K562 (cell line): ENCODE measurements around the gene SAXO2. TPM values are rescaled to one million over a fixed set of nuclear protein-coding genes. Genes with fewer than 3 reads are reported as not detected.
A peak's percentile ranks its signal among the peaks of the same experiment; 100 is the strongest.
"Not testable (repeated sequence)": the region's sequence is repeated elsewhere in the genome, so short reads cannot be mapped to it uniquely, and the experiment has no call there.

Source experiments
- ATAC-seq: fragments of 200-7000 bp; cut with Tn5 transposase; 3 replicates; pipeline ENCODE4 v1.9.1; 2020; ENCODE audit warnings: moderate library complexity
- BruUV-seq: library from RNA; stranded (reverse); fragments of 400-500 nt; replicated peaks from 2 replicates; lab custom pipeline; 2021; lab: Mats Ljungman, UMichigan
- CTCF ChIA-PET: fragments of 300-600 bp; formaldehyde crosslinking; extraction: SDS; loops from one replicate; lab custom pipeline; 2021; ENCODE audit warnings: low intra/inter-chr PET ratio; lab: Yijun Ruan, JAX
- POLR2A ChIA-PET: fragments of 300-600, 350-650 bp; sonication (Branson Sonifier 250); formaldehyde crosslinking; extraction: SDS; loops from one replicate; lab custom pipeline; 2021; ENCODE audit warnings: antibody characterized with exemption, inconsistent platforms; lab: Yijun Ruan, JAX
- DNase-seq, 4 experiments: peaks; one replicate each; pipeline versions ENCODE4 v3.0.0 to v3.0.0-alpha.2; 2011 to 2018; ENCODE audit warnings: low spot score in 3 of 4, mixed read lengths in 3 of 4; ENCODE audit errors: extremely low read depth in 1 of 4
- FAIRE-seq: peaks from 2 replicates; lab custom pipeline; 2011; peaks lifted over from hg19 to GRCh38; lab: Jason Lieb, UNC
- H2AFZ ChIP-seq: 2 replicates; pipeline ENCODE4 v1.6.0; 2011; ENCODE audit warnings: low read depth, low read length, control low read depth, inconsistent platforms
- H3K27ac ChIP-seq: fragments of 200-600 bp; 3 replicates; pipeline ENCODE4 v1.8.0; 2011; ENCODE audit warnings: low read depth, mild to moderate bottlenecking, control low read depth, inconsistent platforms, low read length, moderate library complexity, mixed read lengths; ENCODE audit errors: extremely low read depth
- H3K27me3 ChIP-seq, 2 experiments: fragments of 300-600 bp in 1 of 2; 2 replicates in 1 of 2; 3 replicates in 1 of 2; pipeline versions ENCODE4 v1.6.0 to v1.8.0; 2011; ENCODE audit warnings: inconsistent platforms in 2 of 2, low read length in 2 of 2, mild to moderate bottlenecking in 1 of 2, mixed read lengths in 1 of 2, moderate library complexity in 1 of 2; ENCODE audit not compliant: control insufficient read depth in 2 of 2, insufficient read depth in 2 of 2
- H3K36me3 ChIP-seq: fragments of 300-600 bp; 3 replicates; pipeline ENCODE4 v1.8.0; 2011; ENCODE audit warnings: mild to moderate bottlenecking, low read length, inconsistent platforms; ENCODE audit not compliant: control insufficient read depth, insufficient read depth
- H3K4me1 ChIP-seq, 2 experiments: fragments of 200-600 bp in 1 of 2; replicated peaks in 1 of 2; 2 replicates in 1 of 2; 3 replicates in 1 of 2; pipeline versions ENCODE4 v1.5.1 to v1.8.0; 2011; ENCODE audit warnings: inconsistent platforms in 2 of 2, low read length in 2 of 2, mild to moderate bottlenecking in 1 of 2, mixed read lengths in 1 of 2, moderate library complexity in 1 of 2; ENCODE audit not compliant: control insufficient read depth in 2 of 2, insufficient read depth in 2 of 2
- H3K4me2 ChIP-seq: 2 replicates; pipeline ENCODE4 v1.6.1; 2011; ENCODE audit warnings: low read length, control low read depth, inconsistent platforms, mixed read lengths; ENCODE audit not compliant: insufficient read depth
- H3K4me3 ChIP-seq: fragments of 200-600 bp; sonication (generic), shearing (Covaris generic); 2 replicates; pipeline ENCODE4 v1.5.1; 2016; ENCODE audit warnings: control low read depth, inconsistent platforms
- H3K79me2 ChIP-seq: fragments of 200-600 bp; 3 replicates; pipeline ENCODE4 v1.8.0; 2011; ENCODE audit warnings: low read length, inconsistent platforms; ENCODE audit not compliant: control insufficient read depth, insufficient read depth
- H3K9ac ChIP-seq, 2 experiments: 2 replicates each; pipeline versions ENCODE4 v1.6.0 to v1.6.1; 2011; ENCODE audit warnings: low read depth in 2 of 2, low read length in 2 of 2, control low read depth in 1 of 2, inconsistent platforms in 1 of 2, mild to moderate bottlenecking in 1 of 2, mixed read lengths in 1 of 2; ENCODE audit not compliant: insufficient read depth in 1 of 2
- H3K9me1 ChIP-seq: one replicate; pipeline ENCODE4 v1.6.0; 2011; ENCODE audit warnings: inconsistent platforms, mild to moderate bottlenecking, low read length, moderate library complexity; ENCODE audit not compliant: control insufficient read depth, insufficient read depth
- H3K9me3 ChIP-seq: replicated peaks from 2 replicates; pipeline ENCODE4 v1.5.1; 2011; ENCODE audit warnings: low read depth, low read length, inconsistent platforms; ENCODE audit not compliant: control insufficient read depth, insufficient read depth
- H4K20me1 ChIP-seq: replicated peaks from 2 replicates; pipeline ENCODE4 v1.6.1; 2011; ENCODE audit warnings: low read length, inconsistent platforms, mixed read lengths; ENCODE audit not compliant: control insufficient read depth, insufficient read depth
- RAD21 ChIP-seq, 2 experiments: fragments of 250-450 bp in 1 of 2; fragments of 450-650 bp in 1 of 2; sonication (Bioruptor Pico) in 1 of 2; formaldehyde crosslinking in 1 of 2; IDR thresholded peaks in 1 of 2; conservative IDR thresholded peaks in 1 of 2; 2 replicates each; pipeline versions ENCODE4 v1.4.0 to v1.8.0; 2020 to 2022; ENCODE audit warnings: mild to moderate bottlenecking in 2 of 2, moderate library complexity in 1 of 2
- WGBS: fragments of 100-300 bp; shearing (Covaris generic); methylation state at CpG from one replicate; pipeline ENCODE4 v1.1.6; 2016; ENCODE audit warnings: low coverage, mixed read lengths; ENCODE audit not compliant: insufficient coverage; ENCODE audit errors: missing lambda C conversion rate; 5-methylcytosine and 5-hydroxymethylcytosine counted together
- in situ Hi-C: fragments of 300-500 bp; cut with MboI; formaldehyde crosslinking; loops from 4 replicates; pipeline ENCODE4 v1.15.0; 2018; ENCODE audit warnings: inconsistent platforms, mixed read lengths
- intact Hi-C: fragments of 100-400 bp; cut with micrococcal nuclease; formaldehyde crosslinking; loops from 2 replicates; pipeline ENCODE4 v1.14.2; 2022
- polyA plus RNA-seq, 8 experiments: library from polyadenylated mRNA; depleted of rRNA in 4 of 8; stranded (reverse) in 5 of 8; unstranded in 3 of 8; fragments of >200 nt; fragmentation: Nextera tagmentation in 2 of 8; fragmentation: Illumina TruSeq in 1 of 8; extraction: Ambion mirVana in 2 of 8; extraction: Trizol in 1 of 8; gene quantifications; 2 replicates each; pipeline versions ENCODE4 v1.2.1 to v1.2.3, GENCODE V29; 2011 to 2014; ENCODE audit warnings: inconsistent platforms in 1 of 8, missing spikeins in 1 of 8
- total RNA-seq, 7 experiments: library from RNA; depleted of rRNA in 6 of 7; stranded (reverse); fragments of >200 nt in 6 of 7; fragmentation: Illumina TruSeq in 2 of 7; extraction: Trizol in 2 of 7; gene quantifications; 2 replicates each; pipeline versions ENCODE4 v1.2.1 to v1.2.3, GENCODE V29; 2011 to 2021; ENCODE audit warnings: low replicate concordance in 1 of 7
- TF ChIP-seq, protein P1 (sequence below), 3 experiments: IDR thresholded peaks in 2 of 3; conservative IDR thresholded peaks in 1 of 3; 2 replicates each; pipeline ENCODE4 v1.5.1; 2011 to 2012; ENCODE audit warnings: low read length in 3 of 3, mild to moderate bottlenecking in 3 of 3, control low read depth in 2 of 3, improper control_type of control experiment in 1 of 3, inconsistent platforms in 1 of 3, low read depth in 1 of 3, mixed read lengths in 1 of 3, moderate library complexity in 1 of 3; ENCODE audit not compliant: insufficient read depth in 2 of 3

Gene SAXO2
- total and polyA plus RNA-seq, 9 of the 15 experiments (the other 6 are each of a cell fraction or from before 2014, with no cell fraction given), result 3.1 to 14.2 (median 8.2) TPM

DNA sequence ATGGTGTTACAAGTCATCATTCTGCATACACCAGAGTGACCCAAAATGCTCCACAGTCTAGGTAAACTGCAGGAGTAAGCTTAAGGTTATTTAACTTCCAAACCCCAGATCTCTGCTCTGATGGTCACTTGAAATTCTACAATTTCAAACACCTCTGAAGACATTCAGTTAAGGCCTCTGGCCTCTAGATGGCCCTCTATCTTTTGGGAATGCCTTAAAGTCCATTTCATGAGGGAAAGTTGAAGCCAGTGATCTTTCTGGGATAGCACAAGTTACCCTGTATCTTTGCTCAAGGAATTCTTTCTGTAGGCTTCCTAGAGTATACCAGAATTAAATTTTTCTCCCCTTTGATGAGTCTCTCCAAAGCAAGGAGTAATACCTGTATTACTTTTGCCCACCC lies 18.7 kb downstream of the SAXO2 start:
- H3K27me3 ChIP-seq, H3K4me2 ChIP-seq, H3K9me1 ChIP-seq, H3K4me1 ChIP-seq, H3K4me3 ChIP-seq, intact Hi-C loops, DNase-seq, H4K20me1 ChIP-seq, H2AFZ ChIP-seq, H3K79me2 ChIP-seq, H3K27ac ChIP-seq: not testable (repeated sequence)
- POLR2A ChIA-PET, result interaction anchor here (1.0 kb wide), 1 partner anchor 13 kb away, joined by 3 read pairs; no protein-coding TSS in a partner anchor
- in situ Hi-C loops, result loop anchor here (10.0 kb wide), 1 partner anchor 1774 kb away; no protein-coding TSS in a partner anchor
- peak; percentile 88 for FAIRE-seq
- peak; percentile 38 to 40 for TF ChIP-seq RAD21 (CRISPR knock-in tag; conservative IDR thresholded peaks at IDR 0.05 in 1 of 2, IDR thresholded peaks at IDR 0.05 in 1 of 2)
- TF ChIP-seq, protein P1, sequence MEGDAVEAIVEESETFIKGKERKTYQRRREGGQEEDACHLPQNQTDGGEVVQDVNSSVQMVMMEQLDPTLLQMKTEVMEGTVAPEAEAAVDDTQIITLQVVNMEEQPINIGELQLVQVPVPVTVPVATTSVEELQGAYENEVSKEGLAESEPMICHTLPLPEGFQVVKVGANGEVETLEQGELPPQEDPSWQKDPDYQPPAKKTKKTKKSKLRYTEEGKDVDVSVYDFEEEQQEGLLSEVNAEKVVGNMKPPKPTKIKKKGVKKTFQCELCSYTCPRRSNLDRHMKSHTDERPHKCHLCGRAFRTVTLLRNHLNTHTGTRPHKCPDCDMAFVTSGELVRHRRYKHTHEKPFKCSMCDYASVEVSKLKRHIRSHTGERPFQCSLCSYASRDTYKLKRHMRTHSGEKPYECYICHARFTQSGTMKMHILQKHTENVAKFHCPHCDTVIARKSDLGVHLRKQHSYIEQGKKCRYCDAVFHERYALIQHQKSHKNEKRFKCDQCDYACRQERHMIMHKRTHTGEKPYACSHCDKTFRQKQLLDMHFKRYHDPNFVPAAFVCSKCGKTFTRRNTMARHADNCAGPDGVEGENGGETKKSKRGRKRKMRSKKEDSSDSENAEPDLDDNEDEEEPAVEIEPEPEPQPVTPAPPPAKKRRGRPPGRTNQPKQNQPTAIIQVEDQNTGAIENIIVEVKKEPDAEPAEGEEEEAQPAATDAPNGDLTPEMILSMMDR (IDR thresholded peaks at IDR 0.05 in 2 of 3, conservative IDR thresholded peaks at IDR 0.05 in 1 of 3; ENCODE audit: insufficient read depth in 2 of 3, low read depth in 1 of 3, low read length in 3 of 3), result peak in 1 of 3 experiments; percentile 38; a peak in 2 of 6 replicates
- TF ChIP-seq, all 486 proteins: peak for 2; not testable (repeated sequence) for 484
- CTCF ChIA-PET, H3K9ac ChIP-seq, H3K9me3 ChIP-seq, H3K36me3 ChIP-seq, BruUV-seq: not testable (repeated sequence)
- ATAC-seq, result peak; percentile 82

DNA sequence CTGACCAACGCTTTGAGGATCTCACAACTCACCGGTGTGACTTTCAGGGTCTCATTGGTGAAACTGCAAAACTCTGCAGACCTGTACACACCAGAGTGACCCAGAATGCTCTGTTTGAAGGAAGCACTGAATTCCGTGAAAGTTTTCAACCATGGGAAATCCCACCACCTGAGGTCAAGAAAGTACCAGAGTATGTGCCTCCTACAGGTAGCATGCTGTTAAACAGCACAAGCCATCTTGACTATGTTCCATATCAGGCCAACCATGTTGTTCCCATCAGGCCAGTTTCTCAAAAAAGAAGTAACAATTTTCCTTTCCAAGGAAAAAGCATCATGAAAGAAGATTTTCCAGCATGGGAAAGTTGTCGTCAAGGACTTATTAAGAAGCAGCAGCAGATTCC lies 19.8 kb downstream of the SAXO2 start:
- POLR2A ChIA-PET, H4K20me1 ChIP-seq, H3K27me3 ChIP-seq, H3K9ac ChIP-seq, H3K4me2 ChIP-seq, H3K4me3 ChIP-seq, intact Hi-C loops, H3K36me3 ChIP-seq, DNase-seq, H2AFZ ChIP-seq, H3K9me1 ChIP-seq, H3K27ac ChIP-seq, H3K9me3 ChIP-seq, CTCF ChIA-PET, H3K79me2 ChIP-seq, FAIRE-seq, BruUV-seq: not testable (repeated sequence)
- WGBS, result 46% methylated on average over 4 of the region's 4 CpGs
- in situ Hi-C loops, result loop anchor here (10.0 kb wide), 1 partner anchor 1772 kb away; no protein-coding TSS in a partner anchor
- peaks cover 8 to 14% of the 10 kb centered on the region in 2 experiments; a peak in 3 of 5 replicates for H3K4me1 ChIP-seq
- ATAC-seq, result peak; percentile 43; the same call in 2 of the 3 replicates

DNA sequence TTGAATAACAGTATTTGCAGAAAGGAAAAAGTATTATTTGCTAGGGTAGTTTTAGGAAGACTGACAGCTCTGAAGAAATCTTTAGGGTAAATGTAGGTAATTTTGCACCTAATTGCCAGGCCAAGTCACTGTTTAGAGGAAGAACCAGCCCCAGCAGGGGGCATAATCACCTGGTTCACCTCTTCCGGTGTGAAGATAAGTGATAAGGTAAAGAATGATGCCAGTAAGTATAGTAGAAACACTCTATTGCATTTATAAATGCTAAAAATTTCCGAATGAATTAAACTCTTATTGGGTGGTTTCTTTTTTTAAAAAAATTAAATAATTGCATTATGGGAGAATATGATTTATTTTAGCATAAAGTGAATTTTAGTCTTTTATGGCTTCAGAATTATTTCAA lies 21.8 kb downstream of the SAXO2 start:
- POLR2A ChIA-PET, ATAC-seq, H3K9me1 ChIP-seq, H3K9ac ChIP-seq, H2AFZ ChIP-seq, H3K27ac ChIP-seq, CTCF ChIA-PET, H3K4me3 ChIP-seq, DNase-seq, H4K20me1 ChIP-seq, H3K79me2 ChIP-seq, H3K27me3 ChIP-seq, H3K4me2 ChIP-seq, intact Hi-C loops, H3K36me3 ChIP-seq, H3K9me3 ChIP-seq, BruUV-seq: not testable (repeated sequence)
- in situ Hi-C loops, result loop anchor here (10.0 kb wide), 1 partner anchor 1770 kb away; no protein-coding TSS in a partner anchor
- H3K4me1 ChIP-seq, result peaks cover 8 to 14% of the 10 kb centered on the region in 2 experiments; a peak in 3 of 5 replicates
- 0% methylated on average over 1 of the region's 2 CpGs for WGBS
- FAIRE-seq, result peak; percentile 49
